H9 (cell line): ENCODE measurements around the gene LRIG1. TPM values are rescaled to one million over a fixed set of nuclear protein-coding genes. Genes with fewer than 3 reads are reported as not detected.

Source experiments
- DNase-seq: peaks from one replicate; pipeline ENCODE4 v3.0.0-alpha.2; 2017
- H2AFZ ChIP-seq: one replicate; pipeline ENCODE4 v1.6.1; 2013; ENCODE audit warnings: mild to moderate bottlenecking, low read length, control low read depth, moderate library complexity
- H2AK5ac ChIP-seq: 2 replicates; pipeline ENCODE4 v1.6.1; 2013; ENCODE audit warnings: low read length, control low read depth, mixed read lengths; ENCODE audit not compliant: insufficient read length
- H2BK120ac ChIP-seq: one replicate; pipeline ENCODE4 v1.6.1; 2013; ENCODE audit warnings: low read depth, mild to moderate bottlenecking, low read length, control low read depth, inconsistent platforms; ENCODE audit not compliant: poor library complexity, severe bottlenecking
- H2BK12ac ChIP-seq: 2 replicates; pipeline ENCODE4 v1.6.1; 2013; ENCODE audit warnings: low read length, control low read depth, mixed read lengths, low read depth; ENCODE audit not compliant: insufficient read length
- H2BK15ac ChIP-seq: 2 replicates; pipeline ENCODE4 v1.6.1; 2013; ENCODE audit warnings: low read depth, low read length, control low read depth
- H2BK20ac ChIP-seq: one replicate; pipeline ENCODE4 v1.6.1; 2013; ENCODE audit warnings: low read depth, mild to moderate bottlenecking, low read length, control low read depth, inconsistent platforms; ENCODE audit not compliant: poor library complexity, severe bottlenecking
- H2BK5ac ChIP-seq: 2 replicates; pipeline ENCODE4 v1.6.1; 2013; ENCODE audit warnings: low read length, control low read depth, mixed read lengths; ENCODE audit not compliant: insufficient read length
- H3K14ac ChIP-seq: 2 replicates; pipeline ENCODE4 v1.6.1; 2013; ENCODE audit warnings: low read length, control low read depth; ENCODE audit not compliant: insufficient read depth
- H3K18ac ChIP-seq: 2 replicates; pipeline ENCODE4 v1.6.1; 2013; ENCODE audit warnings: low read depth, mild to moderate bottlenecking, mixed read lengths, low read length, control low read depth; ENCODE audit not compliant: insufficient read length
- H3K23ac ChIP-seq: 2 replicates; pipeline ENCODE4 v1.6.1; 2013; ENCODE audit warnings: low read length, control low read depth, mixed read lengths, low read depth; ENCODE audit not compliant: insufficient read length
- H3K23me2 ChIP-seq: 2 replicates; pipeline ENCODE4 v1.6.1; 2013; ENCODE audit warnings: low read depth, mild to moderate bottlenecking, mixed read lengths, low read length, control low read depth; ENCODE audit not compliant: insufficient read length, poor library complexity, severe bottlenecking
- H3K27ac ChIP-seq: 2 replicates; pipeline ENCODE4 v1.5.1; 2013; ENCODE audit warnings: low read length, control low read depth, mixed read lengths, low read depth; ENCODE audit not compliant: insufficient read length
- H3K27me3 ChIP-seq: 2 replicates; pipeline ENCODE4 v1.6.1; 2013; ENCODE audit warnings: low read length, control low read depth, inconsistent platforms; ENCODE audit not compliant: insufficient read depth
- H3K4ac ChIP-seq: 2 replicates; pipeline ENCODE4 v1.6.1; 2013; ENCODE audit warnings: low read depth, mild to moderate bottlenecking, control low read depth, inconsistent platforms, low read length, moderate library complexity
- H3K4me1 ChIP-seq: 2 replicates; pipeline ENCODE4 v1.6.1; 2013; ENCODE audit warnings: low read length, control low read depth, inconsistent platforms; ENCODE audit not compliant: insufficient read depth
- H3K4me2 ChIP-seq: 2 replicates; pipeline ENCODE4 v1.6.1; 2013; ENCODE audit warnings: low read length, control low read depth, mixed read lengths; ENCODE audit not compliant: insufficient read length, insufficient read depth
- H3K56ac ChIP-seq: 2 replicates; pipeline ENCODE4 v1.6.1; 2013; ENCODE audit warnings: low read depth, mild to moderate bottlenecking, mixed read lengths, low read length, control low read depth; ENCODE audit not compliant: insufficient read length
- H3K79me1 ChIP-seq: 2 replicates; pipeline ENCODE4 v1.6.1; 2013; ENCODE audit warnings: low read depth, mild to moderate bottlenecking, moderate library complexity, low read length, control low read depth, inconsistent platforms; ENCODE audit not compliant: insufficient read depth, poor library complexity, severe bottlenecking
- H3K79me2 ChIP-seq: 2 replicates; pipeline ENCODE4 v1.6.1; 2013; ENCODE audit warnings: low read length, control low read depth, inconsistent platforms; ENCODE audit not compliant: insufficient read depth
- H3K9ac ChIP-seq: 2 replicates; pipeline ENCODE4 v1.6.1; 2013; ENCODE audit warnings: low read length, control low read depth, mixed read lengths; ENCODE audit not compliant: insufficient read length; ENCODE audit errors: extremely low read depth
- H3K9me3 ChIP-seq: one replicate; pipeline ENCODE4 v1.6.1; 2013; ENCODE audit warnings: low read depth, low read length, inconsistent platforms; ENCODE audit not compliant: control insufficient read depth
- H3T11ph ChIP-seq: one replicate; pipeline ENCODE4 v1.6.1; 2013; ENCODE audit warnings: mild to moderate bottlenecking, low read length, control low read depth, inconsistent platforms
- H4K20me1 ChIP-seq: one replicate; pipeline ENCODE4 v1.6.1; 2013; ENCODE audit not compliant: control insufficient read depth, insufficient read length, insufficient read depth
- H4K5ac ChIP-seq: 2 replicates; pipeline ENCODE4 v1.6.1; 2013; ENCODE audit warnings: low read depth, mild to moderate bottlenecking, mixed read lengths, low read length, control low read depth; ENCODE audit not compliant: insufficient read length
- H4K8ac ChIP-seq: replicated peaks from 2 replicates; pipeline ENCODE4 v1.6.1; 2013; ENCODE audit warnings: low read length, control low read depth, mixed read lengths, low read depth; ENCODE audit not compliant: insufficient read length
- H4K91ac ChIP-seq: 2 replicates; pipeline ENCODE4 v1.6.1; 2013; ENCODE audit warnings: low read depth, mild to moderate bottlenecking, moderate library complexity, mixed read lengths, low read length, control low read depth; ENCODE audit not compliant: insufficient read length
- H3K27ac Mint-ChIP-seq, 3 experiments: 2 replicates in 2 of 3; 3 replicates in 1 of 3; pipeline ENCODE4 v1.8.0; 2020 to 2021; ENCODE audit warnings: mixed read lengths in 3 of 3, mild to moderate bottlenecking in 1 of 3, moderate library complexity in 1 of 3
- H3K27me3 Mint-ChIP-seq: 2 replicates; pipeline ENCODE4 v1.8.0; 2021; ENCODE audit warnings: low read depth, mild to moderate bottlenecking, moderate library complexity, mixed read lengths
- H3K36me3 Mint-ChIP-seq, 3 experiments: 2 replicates in 2 of 3; 3 replicates in 1 of 3; pipeline ENCODE4 v1.8.0; 2020 to 2021; ENCODE audit warnings: low read depth in 3 of 3, mixed read lengths in 3 of 3; ENCODE audit not compliant: insufficient read depth in 1 of 3
- H3K4me1 Mint-ChIP-seq, 2 experiments: 2 replicates each; pipeline ENCODE4 v1.8.0; 2020; ENCODE audit warnings: mixed read lengths in 2 of 2
- H3K4me3 Mint-ChIP-seq, 2 experiments: 2 replicates in 1 of 2; 3 replicates in 1 of 2; pipeline ENCODE4 v1.8.0; 2020 to 2021; ENCODE audit warnings: mild to moderate bottlenecking in 2 of 2, mixed read lengths in 2 of 2, moderate library complexity in 1 of 2
- H3K9me3 Mint-ChIP-seq, 2 experiments: 2 replicates in 1 of 2; 3 replicates in 1 of 2; pipeline ENCODE4 v1.8.0; 2020; ENCODE audit warnings: mild to moderate bottlenecking in 2 of 2, mixed read lengths in 2 of 2, moderate library complexity in 1 of 2
- WGBS: extraction: QIAGEN DNeasy Blood & Tissue Kit; methylation state at CpG from one replicate; pipeline ENCODE4 v1.1.7; 2013; ENCODE audit warnings: missing lambda C conversion rate, low lambda C conversion rate, mixed read lengths; ENCODE audit not compliant: insufficient read length; ENCODE audit errors: extremely low coverage; 5-methylcytosine and 5-hydroxymethylcytosine counted together
- total RNA-seq: library from RNA; stranded (reverse); gene quantifications from 2 replicates; pipeline ENCODE4 v1.2.1, GENCODE V29; 2021
- TF ChIP-seq, protein P1 (sequence below): fragments of 200-600 bp; sonication (generic); conservative IDR thresholded peaks from 3 replicates; pipeline ENCODE4 v1.8.0; 2021; ENCODE audit warnings: antibody characterized with exemption, mild to moderate bottlenecking

LRIG1 gene
- total RNA-seq, 1 experiment from 2014 or later: 70.3 TPM

DNA sequence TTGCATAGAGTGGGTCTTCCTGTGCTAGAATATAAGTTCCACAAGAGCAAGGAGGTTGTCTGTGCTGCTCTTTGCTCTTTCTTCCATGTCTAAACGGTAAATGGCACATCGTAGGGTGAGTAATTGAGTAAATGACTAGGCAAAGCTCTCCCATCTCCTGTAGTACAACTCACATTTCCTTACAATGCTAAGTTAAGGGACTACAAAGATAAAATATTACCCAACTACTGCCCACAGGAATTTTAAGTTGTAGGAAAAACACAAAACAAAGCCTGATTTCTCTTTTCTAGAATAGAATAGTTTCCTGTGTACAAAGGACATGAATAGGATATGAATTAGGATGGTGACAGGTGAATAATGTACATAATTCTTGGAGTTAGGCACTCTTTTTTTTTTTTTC lies 19.9 kb upstream of the LRIG1 start:
- no peak overlapping the region for H2BK5ac ChIP-seq
- DNase-seq: no peak
- no peak overlapping the region for H2BK20ac ChIP-seq
- H3K4me1 ChIP-seq: no peaks in the 10 kb centered on the region; the same call in 1 of the 2 replicates
- H2AFZ ChIP-seq: no peak overlapping the region
- no peaks in the 10 kb centered on the region for H3K79me1 ChIP-seq
- no peak overlapping the region for H2AK5ac ChIP-seq
- no peak overlapping the region for H3K18ac ChIP-seq
- WGBS: no CpG with 5 or more reads among the region's 2 CpGs
- H3K9me3 ChIP-seq: no peaks in the 10 kb centered on the region
- no peak overlapping the region for H3K4ac ChIP-seq
- peaks cover 22 to 24% of the 10 kb centered on the region in 2 experiments for H3K4me1 Mint-ChIP-seq
- no peaks in the 10 kb centered on the region for H3K23me2 ChIP-seq
- H4K91ac ChIP-seq: no peak overlapping the region
- H3T11ph ChIP-seq: no peak overlapping the region
- no peak overlapping the region for H3K4me2 ChIP-seq
- no peaks in the 10 kb centered on the region; a peak in 2 of 7 replicates for H3K36me3 Mint-ChIP-seq
- H3K27me3 ChIP-seq: no peaks in the 10 kb centered on the region; the same call in 1 of the 2 replicates
- H3K4me3 Mint-ChIP-seq: no peak overlapping the region
- no peaks in the 10 kb centered on the region for H3K79me2 ChIP-seq
- no peak overlapping the region for H4K8ac ChIP-seq
- H3K9ac ChIP-seq: no peak overlapping the region
- H4K5ac ChIP-seq: no peak overlapping the region
- H3K27ac ChIP-seq: no peak overlapping the region
- no peak overlapping the region for H3K23ac ChIP-seq
- H4K20me1 ChIP-seq: no peaks in the 10 kb centered on the region
- H3K14ac ChIP-seq: no peak overlapping the region
- H2BK12ac ChIP-seq: no peak overlapping the region
- no peak overlapping the region for H3K56ac ChIP-seq
- no peak overlapping the region for H2BK15ac ChIP-seq
- H3K27ac Mint-ChIP-seq: no peak overlapping the region
- peaks cover 0 to 3% of the 10 kb centered on the region in 2 experiments; a peak in 1 of 5 replicates for H3K9me3 Mint-ChIP-seq
- H2BK120ac ChIP-seq: no peak overlapping the region
- TF ChIP-seq, protein P1, sequence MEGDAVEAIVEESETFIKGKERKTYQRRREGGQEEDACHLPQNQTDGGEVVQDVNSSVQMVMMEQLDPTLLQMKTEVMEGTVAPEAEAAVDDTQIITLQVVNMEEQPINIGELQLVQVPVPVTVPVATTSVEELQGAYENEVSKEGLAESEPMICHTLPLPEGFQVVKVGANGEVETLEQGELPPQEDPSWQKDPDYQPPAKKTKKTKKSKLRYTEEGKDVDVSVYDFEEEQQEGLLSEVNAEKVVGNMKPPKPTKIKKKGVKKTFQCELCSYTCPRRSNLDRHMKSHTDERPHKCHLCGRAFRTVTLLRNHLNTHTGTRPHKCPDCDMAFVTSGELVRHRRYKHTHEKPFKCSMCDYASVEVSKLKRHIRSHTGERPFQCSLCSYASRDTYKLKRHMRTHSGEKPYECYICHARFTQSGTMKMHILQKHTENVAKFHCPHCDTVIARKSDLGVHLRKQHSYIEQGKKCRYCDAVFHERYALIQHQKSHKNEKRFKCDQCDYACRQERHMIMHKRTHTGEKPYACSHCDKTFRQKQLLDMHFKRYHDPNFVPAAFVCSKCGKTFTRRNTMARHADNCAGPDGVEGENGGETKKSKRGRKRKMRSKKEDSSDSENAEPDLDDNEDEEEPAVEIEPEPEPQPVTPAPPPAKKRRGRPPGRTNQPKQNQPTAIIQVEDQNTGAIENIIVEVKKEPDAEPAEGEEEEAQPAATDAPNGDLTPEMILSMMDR: no peak
- peaks cover 22% of the 10 kb centered on the region for H3K27me3 Mint-ChIP-seq
